Adrenal gland (tissue), 5 donors: ENCODE results near the gene GUCA1A.

Experiments used
- CTCF ChIP-seq, 6 experiments: fragments of 450-650 bp in 4 of 6; fragments of 200-600 bp in 2 of 6; sonication (generic) in 1 of 6; IDR thresholded peaks; 1 replicate in 5 of 6; 2 replicates in 1 of 6; pipeline versions ENCODE4 v1.5.1 to v1.8.0; 2016 to 2021; ENCODE audit warnings: antibody characterized with exemption in 6 of 6, mild to moderate bottlenecking in 2 of 6, moderate library complexity in 1 of 6
- POLR2A ChIP-seq, 2 donors: fragments of 450-650 bp; IDR thresholded peaks; one replicate each; pipeline ENCODE4 v1.6.1; 2017; ENCODE audit warnings: antibody characterized with exemption in 2 of 2, mild to moderate bottlenecking in 2 of 2, moderate library complexity in 1 of 2
- donor health status: DM: no; HTN: no; CAD: no.

GRCh38 chr6:42163981-42164380 is 9.2 kb upstream of the GUCA1A start:
- TF ChIP-seq CTCF (IDR thresholded peaks at IDR 0.05), result no peak
- no peak for TF ChIP-seq POLR2A (IDR thresholded peaks at IDR 0.05)
